Kidney epithelial cell (primary cell): ENCODE measurements around the gene SYNRG. TPM values are rescaled to one million over a fixed set of nuclear protein-coding genes. Genes with fewer than 3 reads are reported as not detected.
A peak's percentile ranks its signal among the peaks of the same experiment; 100 is the strongest.

Experiments used
- DNase-seq: peaks from one replicate; pipeline ENCODE4 v3.0.0-alpha.2; 2010; ENCODE audit warnings: low read depth
- H3K27me3 ChIP-seq: 2 replicates; pipeline ENCODE4 v1.6.0; 2011; ENCODE audit warnings: low read length; ENCODE audit not compliant: control insufficient read depth, insufficient read depth
- H3K36me3 ChIP-seq: 2 replicates; pipeline ENCODE4 v1.5.1; 2011; ENCODE audit warnings: low read length; ENCODE audit not compliant: control insufficient read depth, insufficient read depth
- H3K4me3 ChIP-seq: 2 replicates; pipeline ENCODE4 v1.5.1; 2011; ENCODE audit warnings: low read depth, mild to moderate bottlenecking, control low read depth, low read length
- CTCF ChIP-seq: IDR thresholded peaks from 2 replicates; pipeline ENCODE4 v1.5.1; 2011; ENCODE audit warnings: mild to moderate bottlenecking, moderate library complexity, low read length, control low read depth, inconsistent platforms; ENCODE audit not compliant: insufficient read depth, poor library complexity, severe bottlenecking
- total RNA-seq: library from RNA; depleted of rRNA; stranded (reverse); fragments of >200 nt; gene quantifications from 2 replicates; pipeline ENCODE4 v1.2.3, GENCODE V29; 2015

SYNRG gene
- total RNA-seq, 1 donor from 2014 or later, result 21.1 TPM

GRCh38 chr17:37493249-37494027 is 115.8 kb downstream of the SYNRG start:
- Histone ChIP-seq H3K27me3 (no peaks in the 10 kb centered on the region), H3K36me3 (no peaks in the 10 kb centered on the region), H3K4me3 (no peak overlapping the region)
- peak; percentile 67 for DNase-seq
- TF ChIP-seq CTCF, result no peak

GRCh38 chr17:37492167-37492566 is 117.1 kb downstream of the SYNRG start:
- Histone ChIP-seq H3K4me3 (no peak overlapping the region), H3K27me3 (no peaks in the 10 kb centered on the region), H3K36me3 (no peaks in the 10 kb centered on the region)
- TF ChIP-seq CTCF, result no peak
- no peak for DNase-seq

- no peak for TF ChIP-seq CTCF
- peak; percentile 65 for DNase-seq
Measured at GRCh38 chr17:37490638-37491614, 118.3 kb downstream of the SYNRG start.

GRCh38 chr17:37490022-37490587 is 119.1 kb downstream of the SYNRG start:
- H3K27me3 ChIP-seq, result no peaks in the 10 kb centered on the region
- DNase-seq, result no peak
- H3K36me3 ChIP-seq, result no peaks in the 10 kb centered on the region
- no peak for TF ChIP-seq CTCF
- H3K4me3 ChIP-seq, result peak overlapping the region; percentile 57

More at GRCh38 chr17:37490638-37491614, 118.3 kb downstream of the SYNRG start:
- peak overlapping the region; percentile 57 for H3K4me3 ChIP-seq
- no peaks in the 10 kb centered on the region for H3K27me3 ChIP-seq
- H3K36me3 ChIP-seq, result no peaks in the 10 kb centered on the region

- H3K27me3 ChIP-seq, result no peaks in the 10 kb centered on the region
- H3K4me3 ChIP-seq, result peak within 1 kb of the TSS; percentile 57
- no peaks in the 10 kb centered on the region for H3K36me3 ChIP-seq
- peak; percentile 6 for TF ChIP-seq CTCF
- DNase-seq, result no peak
Measured at GRCh38 chr17:37489197-37490001, 119.8 kb downstream of the SYNRG start, which contains the start of gene DUSP14. TSS of gene DUSP14 (plus strand) at chr17:37489891. CDS start at chr17:37512273, 22,382 bp downstream.
